Prostate gland (tissue), 2 donors: ENCODE results near the gene PTPN2.

Experiments used
- CTCF ChIP-seq, 4 experiments: fragments of 200-600 bp in 2 of 4; fragments of 450-650 bp in 2 of 4; sonication (generic) in 2 of 4; IDR thresholded peaks; 1 replicate in 3 of 4; 2 replicates in 1 of 4; pipeline ENCODE4 v1.5.1; 2016 to 2019; ENCODE audit warnings: antibody characterized with exemption in 4 of 4, mild to moderate bottlenecking in 2 of 4, moderate library complexity in 2 of 4
- POLR2A ChIP-seq: fragments of 450-650 bp; IDR thresholded peaks from one replicate; pipeline ENCODE4 v1.6.1; 2016; ENCODE audit warnings: antibody characterized with exemption, mild to moderate bottlenecking

GRCh38 chr18:12769644-12770440 lies 114.2 kb downstream of the PTPN2 start:
- TF ChIP-seq CTCF (IDR thresholded peaks at IDR 0.05) (no peak), POLR2A (no peak)
